NCI-H524 (cell line): ENCODE data around the gene QRICH2.
"Not testable (repeated sequence)": the region's sequence is repeated elsewhere in the genome, so short reads cannot be mapped to it uniquely, and the experiment has no call there.

Experiments
- DNase-seq, 2 experiments: peaks; one replicate each; lab custom pipeline; 2025; lab: John Stamatoyannopoulos, UW

The QRICH2 gene

DNA sequence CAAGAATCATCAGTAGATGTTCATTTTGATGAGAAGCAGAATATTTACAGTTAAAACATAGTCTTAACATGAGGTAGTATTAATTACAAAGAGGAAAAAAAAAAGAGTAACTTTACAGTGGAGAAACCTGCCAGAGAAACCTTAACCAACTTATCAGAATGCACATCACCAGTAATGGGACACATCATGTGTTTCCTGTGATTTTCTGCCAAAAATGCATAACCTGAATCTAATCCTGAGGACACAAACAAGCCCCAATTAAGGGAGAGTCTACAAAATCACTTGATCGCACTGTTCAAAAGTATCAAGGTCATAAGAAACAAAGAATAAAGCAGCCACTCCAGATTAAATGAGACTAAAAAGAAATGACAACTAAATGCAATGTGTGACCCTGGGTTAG is 18.2 kb upstream of the QRICH2 start:
- no peak for DNase-seq

DNA sequence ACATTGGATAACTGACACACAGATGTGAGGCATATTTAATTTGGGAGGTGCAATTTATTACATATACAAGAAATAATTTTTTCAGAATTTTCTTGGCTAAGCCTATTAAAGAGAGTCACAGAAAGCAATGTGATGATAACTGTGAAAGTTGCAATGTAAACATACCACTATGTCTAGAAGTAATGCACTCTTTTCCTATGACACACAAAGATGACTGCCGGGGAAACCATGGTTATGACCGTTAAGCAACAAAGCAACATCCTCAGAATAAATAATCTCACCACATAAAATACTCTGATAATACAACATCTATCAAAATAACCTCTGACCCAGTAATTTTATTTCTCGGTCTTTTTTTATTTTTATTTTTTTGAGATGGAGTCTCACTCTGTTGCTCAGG is 10.5 kb upstream of the QRICH2 start:
- no peak for DNase-seq

DNA sequence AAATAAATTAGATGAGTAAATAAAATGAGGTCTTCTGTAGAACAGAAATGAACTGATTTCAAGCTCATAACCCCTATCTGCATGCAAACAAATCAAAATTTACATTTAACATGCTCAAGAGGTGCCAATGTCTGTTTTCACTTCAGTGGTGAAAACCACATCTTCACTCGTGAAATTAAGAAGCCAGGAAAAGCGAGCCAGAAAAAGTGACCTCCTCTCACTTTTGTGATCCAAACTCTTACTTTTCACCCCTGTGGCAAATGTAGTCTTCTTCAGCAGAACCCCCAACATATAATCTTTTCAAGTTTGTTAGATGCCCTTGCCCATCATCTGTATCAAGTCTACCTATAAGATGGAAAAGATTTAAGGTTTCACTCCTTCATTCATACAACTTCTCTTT is 9.5 kb upstream of the QRICH2 start:
- no peak for DNase-seq

DNA sequence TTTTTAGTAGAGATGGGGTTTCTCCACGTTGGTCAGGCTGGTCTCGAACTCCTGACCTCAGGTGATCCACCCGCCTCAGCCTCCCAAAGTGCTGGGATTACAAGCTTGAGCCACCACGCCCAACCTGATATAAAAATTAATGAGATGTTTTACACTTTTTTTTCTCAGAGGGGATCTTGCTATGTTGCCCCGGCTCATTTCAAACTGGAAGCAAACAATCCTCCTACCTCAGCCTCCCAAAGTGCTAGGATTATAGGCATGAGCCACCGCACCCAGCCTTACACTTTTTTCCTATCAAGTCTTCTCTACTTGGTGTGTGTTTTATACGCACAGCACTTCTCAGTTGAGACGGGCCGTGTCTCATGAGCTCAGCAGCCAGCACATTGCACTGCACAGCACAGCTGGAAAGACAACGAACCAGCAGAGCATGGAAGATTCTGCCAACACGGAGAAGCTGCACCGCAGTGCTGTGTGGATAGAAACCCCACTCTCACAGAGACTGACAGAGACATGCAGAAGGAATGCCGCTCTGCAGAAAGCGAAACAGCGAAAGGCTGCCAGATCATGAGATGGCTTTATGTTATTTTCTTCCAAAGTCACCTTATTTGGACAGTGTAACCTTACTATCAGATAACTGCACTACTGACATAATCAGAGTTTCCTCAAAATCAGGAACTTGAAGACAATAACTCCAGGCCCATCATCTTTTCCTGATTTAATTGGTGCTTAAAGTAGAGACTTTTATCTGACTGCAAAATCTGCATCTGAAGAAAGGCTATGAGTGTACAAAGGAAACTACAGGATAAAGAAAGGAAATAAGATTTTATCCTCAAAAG is 6.5 kb upstream of the QRICH2 start:
- DNase-seq = no peak

DNA sequence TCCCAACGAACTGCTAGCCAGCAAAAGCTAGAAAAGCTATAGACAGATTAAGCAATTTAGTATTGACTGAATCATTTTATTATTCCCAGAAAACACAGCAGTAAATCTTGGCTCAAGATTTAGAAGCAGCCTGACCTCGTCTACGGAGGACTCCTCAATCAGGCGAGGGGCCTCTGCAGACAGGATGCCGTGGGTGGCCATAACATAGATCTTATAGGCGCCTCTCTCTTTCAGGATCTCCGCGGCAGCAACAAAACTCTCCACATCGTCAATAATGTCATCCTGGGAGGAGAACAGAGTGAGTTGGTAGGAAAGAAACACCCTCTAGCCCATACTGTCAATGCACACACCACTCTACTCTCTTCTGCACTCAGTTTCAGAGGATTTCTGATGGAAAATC is 4.7 kb upstream of the QRICH2 start:
- no peak for DNase-seq

DNA sequence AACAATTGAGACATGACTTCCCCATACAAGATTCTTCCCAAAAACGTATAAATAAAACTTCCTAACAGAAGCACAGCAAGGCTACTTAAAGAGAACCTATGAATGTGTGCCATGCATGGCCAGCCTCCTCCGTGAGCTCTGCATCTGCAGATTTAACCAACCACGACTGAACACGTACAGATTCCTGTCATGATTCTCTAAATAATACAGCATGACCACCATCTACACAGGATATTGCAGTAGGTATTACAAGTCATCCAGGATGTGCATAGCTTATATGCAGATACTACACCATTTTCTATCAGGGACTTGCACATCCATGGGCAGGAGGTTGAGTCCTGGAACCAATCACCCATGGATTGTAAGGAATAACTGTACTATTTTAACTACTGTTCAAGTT is 1.4 kb upstream of the QRICH2 start:
- DNase-seq = no peak

DNA sequence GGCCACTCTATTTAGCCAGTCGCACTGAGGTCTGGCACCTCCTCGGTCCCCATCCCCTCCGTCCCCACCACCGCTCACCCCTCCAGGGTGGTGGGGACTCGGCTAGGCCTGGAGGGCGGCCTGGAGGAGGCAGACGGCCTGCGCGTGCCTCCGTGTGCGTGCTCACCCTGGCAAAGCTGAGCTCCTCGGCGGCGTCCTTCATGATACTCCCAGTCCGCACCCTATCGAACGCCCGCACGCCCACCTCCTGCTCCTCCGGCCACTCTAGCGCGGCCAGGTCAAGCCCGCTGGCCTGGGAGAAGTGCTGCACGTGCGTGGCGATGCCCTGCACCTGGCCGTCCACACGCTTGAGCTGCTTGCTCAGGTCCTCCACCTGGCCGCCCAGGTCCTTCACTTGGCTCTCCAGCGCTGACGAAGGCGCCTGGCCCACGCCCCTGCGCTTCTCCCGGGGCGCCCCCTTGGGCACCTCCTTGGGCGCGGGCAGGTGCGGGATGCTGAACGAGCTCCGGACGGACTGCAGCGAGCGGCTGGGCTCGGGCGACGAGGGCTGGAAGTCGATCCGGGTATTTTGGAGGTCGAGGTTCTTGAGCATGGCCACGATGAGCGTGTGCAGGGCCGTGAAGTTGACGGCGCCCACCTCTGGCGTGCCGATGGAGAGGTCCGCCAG is 644 bp downstream of the QRICH2 start:
- no peak for DNase-seq

DNA sequence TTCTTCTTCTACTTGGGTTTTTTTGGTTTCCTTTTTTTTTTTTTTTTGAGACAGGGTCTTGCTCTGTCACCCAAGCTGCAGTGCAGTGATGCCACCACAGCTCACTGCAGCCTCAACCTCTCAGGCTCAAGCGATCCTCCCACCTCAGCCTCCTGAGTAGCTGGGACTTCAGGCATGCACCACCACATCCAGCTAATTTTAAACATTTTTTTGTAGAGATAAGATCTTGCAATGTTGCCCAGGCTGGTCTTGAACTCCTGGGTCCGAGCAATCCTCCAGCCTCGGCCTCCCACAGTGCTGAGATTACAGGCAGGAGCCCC is 3.0 kb downstream of the QRICH2 start:
- DNase-seq = not testable (repeated sequence)

DNA sequence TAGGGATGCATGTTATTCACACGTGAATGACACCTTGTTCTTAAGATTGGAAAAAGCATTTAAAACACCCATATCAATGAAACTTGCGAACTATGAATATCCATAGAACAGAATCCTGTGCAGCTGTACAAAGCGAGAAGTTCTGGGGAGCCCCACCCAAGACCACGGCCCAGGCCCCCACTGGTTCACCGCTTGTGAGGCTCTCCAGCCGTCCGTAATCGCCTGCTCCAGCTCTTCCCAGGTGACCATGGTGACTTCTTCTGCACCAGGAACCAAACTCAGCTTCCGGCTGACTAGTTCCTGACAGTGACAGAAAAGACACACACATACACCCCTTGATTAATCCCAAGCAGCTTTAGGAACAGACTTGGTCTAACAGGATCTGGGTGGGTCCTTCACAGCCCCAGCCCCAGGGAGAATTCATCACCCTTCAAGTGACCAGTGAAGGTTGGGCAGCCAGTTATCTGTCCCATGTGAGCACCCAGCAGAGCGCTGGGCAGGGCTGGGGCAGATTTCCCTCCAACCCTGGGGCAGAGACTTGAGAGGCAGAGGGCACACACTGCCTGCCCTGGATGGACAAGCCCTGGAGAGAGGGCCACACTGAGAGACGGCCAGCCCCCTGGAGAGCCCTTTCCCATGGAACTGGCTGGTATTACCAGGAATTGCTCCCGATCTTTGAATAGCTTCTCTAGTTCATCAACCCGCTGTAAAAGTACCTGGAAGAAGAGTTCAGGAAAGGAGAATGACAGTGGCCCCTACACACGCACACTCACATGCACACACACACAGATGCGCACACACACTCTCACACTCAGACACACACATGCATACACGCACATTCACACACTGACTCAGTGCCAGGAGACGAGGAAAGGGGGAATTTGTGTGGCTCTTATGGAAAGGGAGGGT is 3.6 kb downstream of the QRICH2 start:
- DNase-seq = no peak

DNA sequence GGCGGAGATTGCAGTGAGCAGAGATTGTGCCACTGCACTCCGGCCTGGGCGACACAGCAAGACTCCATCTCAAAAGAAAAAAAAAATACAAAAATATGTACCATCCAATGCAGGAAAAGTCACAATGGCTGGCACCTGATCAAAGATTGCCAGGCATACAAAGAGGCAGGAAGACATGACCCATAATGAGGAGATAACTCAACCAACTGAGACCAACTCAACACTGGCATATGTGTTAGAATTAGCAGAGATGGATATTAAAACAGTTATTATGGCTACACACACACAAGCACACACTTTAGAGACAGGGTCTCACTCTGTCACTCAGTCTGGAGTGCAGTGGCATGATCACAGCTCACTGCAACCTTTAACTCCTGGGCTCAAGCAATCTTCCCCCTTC is 10.6 kb downstream of the QRICH2 start:
- DNase-seq = no peak

DNA sequence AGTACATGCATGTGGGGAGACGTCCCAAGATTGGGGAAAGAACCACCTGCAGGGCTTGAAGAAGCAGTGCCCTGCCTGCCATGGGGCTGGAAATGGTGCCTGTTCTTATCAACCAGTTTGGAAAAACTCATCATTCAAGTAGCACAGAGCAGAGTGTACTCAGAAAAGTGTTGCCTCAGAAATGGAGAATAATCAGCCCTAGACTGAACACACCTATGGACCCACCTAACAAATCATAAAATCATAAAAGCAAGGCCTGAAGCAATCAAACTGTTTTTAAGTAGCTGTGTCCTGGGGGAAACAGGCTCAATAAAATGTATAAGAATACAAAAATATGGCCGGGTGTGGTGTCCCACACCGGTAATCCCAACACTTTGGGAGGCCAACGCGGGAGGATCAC is 11.2 kb downstream of the QRICH2 start:
- DNase-seq = no peak

DNA sequence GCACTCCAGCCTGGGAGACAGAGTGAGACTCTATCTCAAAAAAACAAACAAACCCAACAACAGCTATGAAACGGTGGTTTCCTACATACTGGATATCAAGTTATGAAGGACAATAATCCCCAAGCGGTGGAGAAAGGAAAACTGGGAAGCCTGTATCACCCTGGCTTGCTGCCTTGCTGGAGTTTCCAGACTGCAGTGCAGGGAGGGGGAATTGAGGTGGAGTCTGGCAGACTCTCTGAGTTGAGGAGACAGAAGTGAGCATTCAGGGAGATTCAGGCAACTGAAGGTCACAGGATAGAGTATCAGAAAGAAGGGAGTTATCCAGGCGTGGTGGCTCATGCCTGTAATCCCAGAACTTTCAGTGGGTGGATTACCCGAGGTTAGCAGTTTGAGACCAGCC is 11.9 kb downstream of the QRICH2 start:
- no peak for DNase-seq

DNA sequence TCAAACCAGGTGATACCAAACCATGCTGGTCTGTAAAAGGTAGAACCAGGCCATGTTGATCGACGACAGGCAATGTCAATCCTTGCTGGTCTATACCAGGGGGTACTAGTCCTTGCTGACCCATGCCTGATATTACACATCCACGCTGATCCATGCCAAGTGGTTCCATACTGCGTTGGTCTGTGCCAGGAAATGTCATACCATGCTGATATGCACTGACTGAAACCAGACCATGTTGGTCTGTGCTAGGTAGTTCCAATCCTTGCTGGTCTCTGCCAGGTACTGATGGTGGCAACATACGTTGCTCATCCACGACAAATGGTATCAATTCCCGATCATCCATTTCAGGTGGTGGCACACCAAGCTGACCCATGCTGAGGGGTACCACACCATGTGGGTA is 15.0 kb downstream of the QRICH2 start:
- no peak for DNase-seq

DNA sequence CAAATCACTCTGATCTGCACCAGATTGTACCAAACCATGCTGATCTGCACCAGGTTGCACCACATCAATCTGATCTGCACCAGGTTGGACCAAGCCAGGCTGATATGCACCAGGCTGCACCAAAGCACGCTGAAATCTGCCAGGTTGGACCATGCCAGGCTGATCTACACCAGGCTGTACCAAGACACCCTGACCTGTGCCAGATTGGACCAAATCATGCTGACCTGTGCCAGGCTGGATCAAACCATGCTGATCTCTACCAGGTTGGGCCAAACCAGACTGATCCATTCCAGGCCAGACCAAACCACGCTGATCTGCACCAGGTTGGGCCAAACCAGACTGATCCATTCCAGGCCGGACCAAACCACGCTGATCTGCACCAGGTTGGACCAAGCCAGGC is 15.5 kb downstream of the QRICH2 start:
- DNase-seq = no peak

DNA sequence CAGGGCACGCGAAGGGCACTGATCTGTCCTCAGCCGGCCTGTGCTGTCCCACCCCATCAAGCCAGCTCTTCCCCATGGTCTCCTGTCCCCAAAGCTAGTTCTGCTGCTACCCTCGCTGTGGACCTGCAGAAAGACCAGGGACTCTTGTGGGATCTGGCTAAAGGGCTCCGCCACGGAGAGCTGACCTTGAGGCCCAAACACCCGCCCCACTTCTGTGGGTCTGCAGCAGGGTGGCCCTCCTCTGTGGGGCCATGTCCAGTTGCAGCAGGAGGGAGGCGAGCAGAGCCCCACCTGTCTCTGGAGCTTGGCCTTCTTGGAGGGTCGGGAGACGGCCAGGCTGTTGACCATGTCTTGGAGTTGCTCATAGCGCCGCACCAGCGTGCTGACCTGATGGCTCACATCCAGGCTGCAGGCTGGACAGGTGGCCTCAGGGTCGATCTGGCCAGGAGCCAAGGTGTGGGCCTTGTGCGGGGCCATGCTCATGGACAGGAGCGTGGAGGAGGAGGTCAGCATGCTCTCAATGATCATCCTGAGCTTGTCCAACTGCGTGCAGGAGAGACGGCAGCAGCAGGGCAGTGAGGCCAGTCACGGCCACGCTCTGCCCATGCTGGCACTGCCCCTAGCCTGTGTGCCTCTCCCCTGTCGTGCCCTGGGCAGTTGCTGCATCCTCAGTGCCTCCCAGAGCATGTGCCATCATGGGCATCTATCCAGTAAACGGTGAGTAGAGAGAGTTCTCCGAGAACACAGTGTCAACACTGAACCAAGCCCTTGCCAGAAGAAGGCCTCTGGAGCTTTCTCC is 26.3 kb downstream of the QRICH2 start:
- DNase-seq = no peak

DNA sequence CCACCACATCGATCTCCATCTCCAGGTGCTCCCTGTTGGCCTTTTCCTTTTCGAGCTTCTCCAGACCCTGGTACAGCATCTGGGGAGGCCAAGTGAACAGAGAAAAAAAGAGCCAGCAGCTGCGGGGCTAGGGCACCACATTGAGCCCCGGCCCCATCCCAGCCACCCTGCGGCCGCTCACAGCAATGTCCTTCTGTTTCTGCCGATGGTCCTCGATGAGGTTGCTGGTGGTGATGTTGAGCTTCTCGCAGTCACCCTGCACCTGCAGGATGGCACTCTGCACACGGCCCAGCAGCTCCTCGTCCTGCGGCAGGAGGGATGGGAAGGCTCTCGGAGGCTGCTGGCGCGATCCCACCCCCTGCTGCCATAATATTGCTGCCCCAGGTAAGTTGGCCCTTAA is 27.4 kb downstream of the QRICH2 start:
- no peak for DNase-seq

DNA sequence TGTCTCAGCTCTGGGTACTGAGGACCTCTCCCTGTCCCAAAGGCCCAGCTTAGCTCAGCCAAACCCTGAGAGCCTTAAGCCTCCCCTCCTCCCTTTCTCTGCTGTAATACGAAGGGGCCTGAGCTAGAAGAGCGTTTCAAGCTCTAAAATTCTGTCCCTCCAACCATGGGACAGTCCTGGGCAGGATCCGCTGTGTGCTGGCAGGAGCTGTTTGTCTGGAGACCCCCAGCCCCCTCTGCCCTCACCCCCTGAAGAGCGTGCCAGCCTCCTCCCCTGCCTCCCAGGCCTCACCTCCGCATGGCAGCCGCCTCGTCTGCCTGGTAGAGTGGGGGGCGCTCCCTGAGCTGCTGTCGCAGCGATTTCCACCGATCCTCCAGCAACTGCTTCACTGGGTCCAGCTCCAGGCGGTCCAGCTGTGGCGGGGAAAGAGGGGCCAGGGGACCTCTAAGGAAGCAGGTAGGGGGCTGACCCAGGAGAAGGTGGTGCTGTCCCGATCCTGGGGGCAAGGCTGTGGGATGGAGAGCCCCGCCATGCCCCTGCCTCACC is 28.3 kb downstream of the QRICH2 start:
- no peak for DNase-seq

DNA sequence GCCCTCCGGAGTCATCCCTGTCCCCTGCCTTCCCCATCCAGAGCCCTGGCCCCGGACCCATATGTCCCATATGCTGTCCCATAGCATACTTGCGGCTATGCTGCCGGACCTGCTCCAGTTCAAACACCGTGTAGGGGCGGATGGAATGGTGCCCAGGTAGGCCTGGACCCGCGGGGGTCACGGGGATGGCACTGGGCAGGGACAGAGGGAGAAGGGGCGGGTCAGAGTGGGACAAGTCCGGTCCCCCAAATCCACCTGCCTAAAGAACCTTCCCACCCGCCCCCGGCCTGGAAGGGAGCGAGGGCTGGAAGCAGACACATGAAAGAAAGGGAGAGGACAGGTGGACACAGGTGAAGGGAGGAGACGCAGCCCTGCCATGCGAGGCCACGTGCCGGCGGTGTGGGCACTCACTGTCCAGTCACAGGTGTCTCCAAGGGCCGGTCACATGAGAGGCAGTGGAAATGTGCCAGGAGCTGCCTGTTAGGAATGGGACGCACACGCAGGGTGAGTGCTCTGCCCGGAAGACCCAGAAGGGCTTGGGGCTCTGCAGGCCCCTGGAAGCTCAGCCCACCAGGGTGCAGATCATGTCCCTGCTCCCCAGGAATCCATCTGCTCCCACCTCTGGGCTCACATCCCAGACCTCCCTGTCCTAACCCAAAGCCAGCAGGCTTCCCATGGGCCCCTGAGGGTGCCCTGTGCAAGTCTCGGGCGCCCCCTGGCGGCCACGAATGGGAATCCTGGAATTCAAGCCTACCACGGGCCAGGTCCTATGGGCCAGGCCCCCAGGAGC is 28.9 kb downstream of the QRICH2 start:
- DNase-seq = peak; percentile 78 to 93

DNA sequence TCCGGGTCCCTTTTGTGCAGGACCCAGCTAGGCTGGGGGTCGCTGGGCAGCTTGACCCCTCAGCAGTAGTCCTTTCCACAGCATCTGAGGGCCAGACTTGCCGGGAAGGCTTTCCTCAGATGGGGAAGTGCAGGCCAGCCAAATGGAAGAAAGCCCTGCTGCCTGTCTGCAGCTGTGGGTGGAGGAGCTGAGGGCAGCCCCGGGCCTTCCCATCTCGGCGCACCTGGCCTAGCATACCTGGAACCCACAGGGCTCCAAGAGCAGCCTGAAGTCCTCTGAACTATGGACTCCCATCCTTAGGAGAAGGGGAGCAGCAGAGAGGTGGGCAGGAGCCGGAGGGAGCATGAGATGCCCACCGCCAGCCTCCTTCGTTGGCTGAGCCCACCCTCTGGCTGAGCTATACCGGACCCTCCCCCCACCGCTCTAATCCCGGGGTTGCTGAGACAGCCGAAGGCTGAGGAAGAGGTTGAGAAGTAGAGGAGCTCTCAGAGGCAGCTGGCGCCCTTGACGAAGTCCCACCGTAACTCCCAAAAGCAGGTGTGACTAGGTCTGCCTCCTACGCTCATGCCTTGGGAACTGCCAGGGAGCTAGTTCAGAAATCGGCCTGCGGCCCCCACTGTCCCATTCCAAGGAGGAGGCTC is 29.7 kb downstream of the QRICH2 start:
- no peak for DNase-seq
